ENCODE measurements around the gene STAP2.

DNA sequence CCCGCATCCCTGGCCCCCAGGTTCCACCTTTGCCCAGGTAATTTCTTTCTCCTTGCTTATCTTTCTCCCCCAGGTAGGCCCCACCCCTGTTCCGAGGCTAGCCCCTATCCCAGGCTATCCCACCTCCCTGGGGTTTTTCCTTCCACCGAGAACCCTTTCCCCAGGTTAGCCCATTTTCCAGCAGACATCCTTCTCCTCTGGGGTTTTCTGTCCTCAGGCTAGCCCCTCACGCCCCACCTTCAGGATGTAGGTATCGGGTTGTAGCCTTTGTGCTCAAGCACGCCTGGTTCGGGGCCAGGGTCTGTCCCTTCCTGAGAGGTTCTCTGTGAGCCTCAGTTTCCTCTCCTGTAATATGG lies 33.4 kb downstream of the STAP2 start:
- TF ChIP-seq, protein P1, sequence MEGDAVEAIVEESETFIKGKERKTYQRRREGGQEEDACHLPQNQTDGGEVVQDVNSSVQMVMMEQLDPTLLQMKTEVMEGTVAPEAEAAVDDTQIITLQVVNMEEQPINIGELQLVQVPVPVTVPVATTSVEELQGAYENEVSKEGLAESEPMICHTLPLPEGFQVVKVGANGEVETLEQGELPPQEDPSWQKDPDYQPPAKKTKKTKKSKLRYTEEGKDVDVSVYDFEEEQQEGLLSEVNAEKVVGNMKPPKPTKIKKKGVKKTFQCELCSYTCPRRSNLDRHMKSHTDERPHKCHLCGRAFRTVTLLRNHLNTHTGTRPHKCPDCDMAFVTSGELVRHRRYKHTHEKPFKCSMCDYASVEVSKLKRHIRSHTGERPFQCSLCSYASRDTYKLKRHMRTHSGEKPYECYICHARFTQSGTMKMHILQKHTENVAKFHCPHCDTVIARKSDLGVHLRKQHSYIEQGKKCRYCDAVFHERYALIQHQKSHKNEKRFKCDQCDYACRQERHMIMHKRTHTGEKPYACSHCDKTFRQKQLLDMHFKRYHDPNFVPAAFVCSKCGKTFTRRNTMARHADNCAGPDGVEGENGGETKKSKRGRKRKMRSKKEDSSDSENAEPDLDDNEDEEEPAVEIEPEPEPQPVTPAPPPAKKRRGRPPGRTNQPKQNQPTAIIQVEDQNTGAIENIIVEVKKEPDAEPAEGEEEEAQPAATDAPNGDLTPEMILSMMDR (IDR thresholded peaks at IDR 0.05), result no peak
- TF ChIP-seq POLR2AphosphoS5 (IDR thresholded peaks at IDR 0.05) (no peak), POLR2A (IDR thresholded peaks at IDR 0.05) (no peak)

Measured in prostate gland (tissue), 2 donors.